PFSK-1 (cell line): Measurements from ENCODE around the gene B3GNT3.

Experiments
- TAF1 ChIP-seq: IDR thresholded peaks from 2 replicates; pipeline ENCODE4 v1.6.1; 2012; ENCODE audit warnings: low read length, control low read depth, borderline replicate concordance; ENCODE audit not compliant: insufficient read depth
- TF ChIP-seq, protein P1 (sequence below), 2 experiments: IDR thresholded peaks; 2 replicates each; pipeline versions ENCODE4 v1.6.1 to v1.8.0; 2011 to 2012; ENCODE audit warnings: low read depth in 2 of 2, low read length in 2 of 2, control low read depth in 1 of 2, inconsistent platforms in 1 of 2, mild to moderate bottlenecking in 1 of 2, moderate library complexity in 1 of 2; ENCODE audit not compliant: insufficient read depth in 1 of 2

DNA sequence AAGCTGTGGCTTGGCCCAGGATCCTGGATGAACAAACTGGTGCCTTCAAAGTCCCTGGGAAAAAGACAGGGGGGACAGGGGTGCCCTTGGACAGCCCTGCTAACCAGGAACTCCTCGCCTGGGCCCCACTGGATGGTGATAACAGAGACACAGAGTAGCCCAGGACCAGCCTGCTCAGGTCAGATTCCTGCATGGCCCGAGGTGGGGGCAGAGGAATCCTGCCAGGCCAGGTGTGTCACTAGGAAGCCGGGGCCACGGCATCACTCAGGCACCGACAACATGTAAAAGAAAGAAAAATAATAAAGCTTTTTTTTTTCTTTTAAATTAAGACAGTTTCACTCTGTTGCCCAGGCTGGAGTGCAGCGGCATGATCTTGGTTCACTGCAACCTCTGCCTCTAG, 59.1 kb downstream of the B3GNT3 start:
- TF ChIP-seq, protein P1, sequence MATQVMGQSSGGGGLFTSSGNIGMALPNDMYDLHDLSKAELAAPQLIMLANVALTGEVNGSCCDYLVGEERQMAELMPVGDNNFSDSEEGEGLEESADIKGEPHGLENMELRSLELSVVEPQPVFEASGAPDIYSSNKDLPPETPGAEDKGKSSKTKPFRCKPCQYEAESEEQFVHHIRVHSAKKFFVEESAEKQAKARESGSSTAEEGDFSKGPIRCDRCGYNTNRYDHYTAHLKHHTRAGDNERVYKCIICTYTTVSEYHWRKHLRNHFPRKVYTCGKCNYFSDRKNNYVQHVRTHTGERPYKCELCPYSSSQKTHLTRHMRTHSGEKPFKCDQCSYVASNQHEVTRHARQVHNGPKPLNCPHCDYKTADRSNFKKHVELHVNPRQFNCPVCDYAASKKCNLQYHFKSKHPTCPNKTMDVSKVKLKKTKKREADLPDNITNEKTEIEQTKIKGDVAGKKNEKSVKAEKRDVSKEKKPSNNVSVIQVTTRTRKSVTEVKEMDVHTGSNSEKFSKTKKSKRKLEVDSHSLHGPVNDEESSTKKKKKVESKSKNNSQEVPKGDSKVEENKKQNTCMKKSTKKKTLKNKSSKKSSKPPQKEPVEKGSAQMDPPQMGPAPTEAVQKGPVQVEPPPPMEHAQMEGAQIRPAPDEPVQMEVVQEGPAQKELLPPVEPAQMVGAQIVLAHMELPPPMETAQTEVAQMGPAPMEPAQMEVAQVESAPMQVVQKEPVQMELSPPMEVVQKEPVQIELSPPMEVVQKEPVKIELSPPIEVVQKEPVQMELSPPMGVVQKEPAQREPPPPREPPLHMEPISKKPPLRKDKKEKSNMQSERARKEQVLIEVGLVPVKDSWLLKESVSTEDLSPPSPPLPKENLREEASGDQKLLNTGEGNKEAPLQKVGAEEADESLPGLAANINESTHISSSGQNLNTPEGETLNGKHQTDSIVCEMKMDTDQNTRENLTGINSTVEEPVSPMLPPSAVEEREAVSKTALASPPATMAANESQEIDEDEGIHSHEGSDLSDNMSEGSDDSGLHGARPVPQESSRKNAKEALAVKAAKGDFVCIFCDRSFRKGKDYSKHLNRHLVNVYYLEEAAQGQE (IDR thresholded peaks at IDR 0.05; ENCODE audit: insufficient read depth in 1 of 2, low read depth in 2 of 2, low read length in 2 of 2): no peak
- TF ChIP-seq TAF1: no peak
